ENCODE results near the gene SMARCD1.

The SMARCD1 gene

GRCh38 chr12:50042693-50043092 is 42.4 kb upstream of the SMARCD1 start:
- TF ChIP-seq CTCF (IDR thresholded peaks at IDR 0.05; ENCODE audit: low read length) (no peak), EZH2 (optimal IDR thresholded peaks at IDR 0.05; ENCODE audit: low read depth, low read length) (no peak), EZH2phosphoT487 (IDR thresholded peaks at IDR 0.05; ENCODE audit: low read length) (no peak)
- no peak for DNase-seq
- Histone ChIP-seq H3K27me3 (replicated peaks; ENCODE audit: insufficient read depth, low read length) (no peaks in the 10 kb centered on the region), H3K4me1 (ENCODE audit: low read length) (peaks cover 6% of the 10 kb centered on the region; the same call in 1 of the 2 replicates), H3F3A (ENCODE audit: insufficient read depth, low read length) (no peaks in the 10 kb centered on the region), H3K9me3 (replicated peaks; ENCODE audit: insufficient read depth, low read length) (no peaks in the 10 kb centered on the region), H3K4me2 (ENCODE audit: low read depth, low read length) (no peak overlapping the region), H3K9me2 (replicated peaks; ENCODE audit: insufficient read depth, low read length) (no peaks in the 10 kb centered on the region), H3K27ac (ENCODE audit: low read length) (no peak overlapping the region), H3K4me3 (ENCODE audit: low read length) (no peak overlapping the region), H3K9ac (ENCODE audit: low read length) (no peak overlapping the region), H3K79me2 (ENCODE audit: low read length) (no peaks in the 10 kb centered on the region), H3K36me3 (replicated peaks; ENCODE audit: insufficient read depth, low read length) (no peaks in the 10 kb centered on the region), H2AFZ (ENCODE audit: low read length) (no peak overlapping the region), H4K20me1 (ENCODE audit: insufficient read depth, low read length) (no peaks in the 10 kb centered on the region)

DNA sequence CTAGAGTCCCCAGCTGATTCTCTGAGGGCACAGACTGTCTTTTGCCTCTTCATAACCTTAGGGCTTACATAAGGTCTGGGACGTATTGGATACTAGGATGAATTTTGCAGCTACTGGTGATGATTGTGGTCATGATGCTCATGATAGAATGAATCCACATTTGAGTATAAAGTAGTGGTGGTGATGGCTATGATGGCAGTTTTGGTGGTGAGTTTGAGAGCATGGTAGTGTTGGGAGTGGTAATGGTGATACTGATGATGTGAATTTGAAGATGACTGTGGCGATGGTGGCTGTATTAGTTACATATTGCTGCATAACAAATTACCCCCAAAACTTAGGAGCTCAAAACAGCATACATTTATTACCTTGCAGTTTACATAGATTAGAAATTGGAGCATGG is 41.8 kb upstream of the SMARCD1 start:
- H3K4me2 ChIP-seq (ENCODE audit: low read depth, low read length) = no peak overlapping the region
- no peaks in the 10 kb centered on the region for H3K9me2 ChIP-seq (replicated peaks; ENCODE audit: insufficient read depth, low read length)
- no peaks in the 10 kb centered on the region for H4K20me1 ChIP-seq (ENCODE audit: insufficient read depth, low read length)
- no peak overlapping the region for H2AFZ ChIP-seq (ENCODE audit: low read length)
- no peaks in the 10 kb centered on the region for H3K27me3 ChIP-seq (replicated peaks; ENCODE audit: insufficient read depth, low read length)
- H3F3A ChIP-seq (ENCODE audit: insufficient read depth, low read length) = no peaks in the 10 kb centered on the region
- H3K9ac ChIP-seq (ENCODE audit: low read length) = no peak overlapping the region
- H3K36me3 ChIP-seq (replicated peaks; ENCODE audit: insufficient read depth, low read length) = no peaks in the 10 kb centered on the region
- H3K4me3 ChIP-seq (ENCODE audit: low read length) = no peak overlapping the region
- TF ChIP-seq CTCF (IDR thresholded peaks at IDR 0.05; ENCODE audit: low read length) = no peak
- TF ChIP-seq EZH2phosphoT487 (IDR thresholded peaks at IDR 0.05; ENCODE audit: low read length) = no peak
- no peak for TF ChIP-seq EZH2 (optimal IDR thresholded peaks at IDR 0.05; ENCODE audit: low read depth, low read length)
- H3K4me1 ChIP-seq (ENCODE audit: low read length) = peaks cover 6% of the 10 kb centered on the region; the same call in 1 of the 2 replicates
- DNase-seq = no peak
- H3K9me3 ChIP-seq (replicated peaks; ENCODE audit: insufficient read depth, low read length) = no peaks in the 10 kb centered on the region
- no peak overlapping the region for H3K27ac ChIP-seq (ENCODE audit: low read length)
- H3K79me2 ChIP-seq (ENCODE audit: low read length) = no peaks in the 10 kb centered on the region

- TF ChIP-seq CTCF (IDR thresholded peaks at IDR 0.05; ENCODE audit: low read length) = no peak
- TF ChIP-seq EZH2phosphoT487 (IDR thresholded peaks at IDR 0.05; ENCODE audit: low read length) = no peak
- TF ChIP-seq EZH2 (optimal IDR thresholded peaks at IDR 0.05; ENCODE audit: low read depth, low read length) = no peak
- no peak for DNase-seq
- Histone ChIP-seq H2AFZ (ENCODE audit: low read length) (no peak overlapping the region), H3K36me3 (replicated peaks; ENCODE audit: insufficient read depth, low read length) (no peaks in the 10 kb centered on the region), H3K27me3 (replicated peaks; ENCODE audit: insufficient read depth, low read length) (no peaks in the 10 kb centered on the region), H3K4me3 (ENCODE audit: low read length) (no peak overlapping the region), H3K79me2 (ENCODE audit: low read length) (no peaks in the 10 kb centered on the region), H3K4me2 (ENCODE audit: low read depth, low read length) (no peak overlapping the region), H3K9me2 (replicated peaks; ENCODE audit: insufficient read depth, low read length) (no peaks in the 10 kb centered on the region), H3K27ac (ENCODE audit: low read length) (no peak overlapping the region), H3K9me3 (replicated peaks; ENCODE audit: insufficient read depth, low read length) (no peaks in the 10 kb centered on the region), H3F3A (ENCODE audit: insufficient read depth, low read length) (no peaks in the 10 kb centered on the region), H3K9ac (ENCODE audit: low read length) (no peak overlapping the region), H3K4me1 (ENCODE audit: low read length) (peaks cover 6% of the 10 kb centered on the region; the same call in 1 of the 2 replicates), H4K20me1 (ENCODE audit: insufficient read depth, low read length) (no peaks in the 10 kb centered on the region)
These were observed 41.3 kb upstream of the SMARCD1 start for GRCh38 chr12:50043854-50044253.

Data from MM.1S (cell line).